HG03039 (cell line): ENCODE results near the gene AGO3.

Source experiments
- ATAC-seq: cut with Tn5 transposase; IDR thresholded peaks from one replicate; pipeline ENCODE4 v1.9.1; 2021; ENCODE audit warnings: mild to moderate bottlenecking, moderate library complexity; ENCODE audit not compliant: unreplicated experiment

The AGO3 gene

GRCh38 chr1:36080801-36081200 is 149.9 kb downstream of the AGO3 start:
- ATAC-seq = no peak

- no peak for ATAC-seq
Measured at GRCh38 chr1:36081926-36082485, 151.1 kb downstream of the AGO3 start.

- no peak for ATAC-seq
Measured at GRCh38 chr1:36083219-36083618, 152.3 kb downstream of the AGO3 start.

- ATAC-seq = no peak
Measured at GRCh38 chr1:36083635-36084496, 153.0 kb downstream of the AGO3 start, which contains the start of gene TEKT2. TEKT2 (plus strand) TSS chr1:36084094; CDS start chr1:36084922, 828 bp downstream.

GRCh38 chr1:36084497-36085115 is 153.7 kb downstream of the AGO3 start:
- ATAC-seq = no peak

GRCh38 chr1:36085126-36085525 is 154.2 kb downstream of the AGO3 start:
- no peak for ATAC-seq

GRCh38 chr1:36085686-36086526 is 155.0 kb downstream of the AGO3 start:
- no peak for ATAC-seq

GRCh38 chr1:36086529-36087232 is 155.8 kb downstream of the AGO3 start:
- ATAC-seq = no peak

GRCh38 chr1:36087233-36088123 is 156.6 kb downstream of the AGO3 start:
- ATAC-seq = no peak

- ATAC-seq = no peak
Measured at GRCh38 chr1:36088265-36088576, 157.3 kb downstream of the AGO3 start.

- ATAC-seq = peak; percentile 68
Measured at GRCh38 chr1:36088577-36089392, 157.9 kb downstream of the AGO3 start, which contains the start of gene ADPRS. ADPRS (plus strand) TSS chr1:36088892; CDS start chr1:36088905, 13 bp downstream.

GRCh38 chr1:36089393-36090121 is 158.7 kb downstream of the AGO3 start:
- no peak for ATAC-seq

GRCh38 chr1:36091141-36091540 is 160.2 kb downstream of the AGO3 start:
- ATAC-seq = no peak

GRCh38 chr1:36091698-36092097 is 160.8 kb downstream of the AGO3 start:
- no peak for ATAC-seq

- ATAC-seq = no peak
Measured at GRCh38 chr1:36092166-36092797, 161.4 kb downstream of the AGO3 start.

- ATAC-seq = no peak
Measured at GRCh38 chr1:36092798-36093185, 161.9 kb downstream of the AGO3 start.

- ATAC-seq = no peak
Measured at GRCh38 chr1:36093226-36093625, 162.3 kb downstream of the AGO3 start.
